ENCODE results near the gene HYLS1.
A peak's percentile ranks its signal among the peaks of the same experiment; 100 is the strongest.

DNA sequence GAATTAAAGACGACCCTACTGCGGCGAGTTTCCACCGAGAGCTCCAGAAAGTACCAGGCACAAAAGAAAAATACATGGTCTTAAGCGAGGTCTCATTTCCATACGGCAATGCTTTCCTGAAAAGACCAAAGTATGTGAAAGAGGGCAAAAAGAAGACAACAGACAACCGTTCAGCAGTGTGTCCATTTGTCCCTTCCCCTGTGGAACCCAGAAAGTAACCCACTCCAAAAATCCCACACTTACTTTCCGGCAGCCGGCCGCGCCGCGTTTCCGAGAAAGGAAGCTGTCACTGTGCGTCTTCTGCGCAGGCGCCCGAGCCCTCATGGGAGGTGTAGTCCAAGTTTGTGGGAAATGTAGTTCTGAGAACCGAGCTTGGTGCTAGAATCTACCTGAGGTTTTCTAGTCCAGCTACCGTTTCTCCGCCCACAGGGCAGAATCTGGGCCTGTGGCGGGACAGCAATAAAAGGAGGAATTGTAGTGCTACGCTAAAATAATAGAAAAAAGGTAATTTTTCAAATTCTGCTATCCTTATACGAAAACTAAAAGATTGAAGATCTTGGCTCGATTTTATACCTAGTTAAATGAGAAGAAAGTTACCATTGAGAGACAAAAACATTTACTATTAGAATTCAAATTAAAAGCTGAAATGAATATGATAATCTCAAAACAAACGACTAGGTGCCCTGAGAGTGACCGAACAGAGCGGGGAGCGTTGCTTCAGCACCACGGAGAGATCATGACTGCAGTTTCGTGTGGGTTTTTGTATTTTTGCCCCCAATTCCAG, 15.7 kb downstream of the HYLS1 start, which contains the start of gene PUS3:
- TF ChIP-seq POLR2A (IDR thresholded peaks at IDR 0.05): peak in 1 of 2 donors; percentile 30
- TF ChIP-seq, protein P1, sequence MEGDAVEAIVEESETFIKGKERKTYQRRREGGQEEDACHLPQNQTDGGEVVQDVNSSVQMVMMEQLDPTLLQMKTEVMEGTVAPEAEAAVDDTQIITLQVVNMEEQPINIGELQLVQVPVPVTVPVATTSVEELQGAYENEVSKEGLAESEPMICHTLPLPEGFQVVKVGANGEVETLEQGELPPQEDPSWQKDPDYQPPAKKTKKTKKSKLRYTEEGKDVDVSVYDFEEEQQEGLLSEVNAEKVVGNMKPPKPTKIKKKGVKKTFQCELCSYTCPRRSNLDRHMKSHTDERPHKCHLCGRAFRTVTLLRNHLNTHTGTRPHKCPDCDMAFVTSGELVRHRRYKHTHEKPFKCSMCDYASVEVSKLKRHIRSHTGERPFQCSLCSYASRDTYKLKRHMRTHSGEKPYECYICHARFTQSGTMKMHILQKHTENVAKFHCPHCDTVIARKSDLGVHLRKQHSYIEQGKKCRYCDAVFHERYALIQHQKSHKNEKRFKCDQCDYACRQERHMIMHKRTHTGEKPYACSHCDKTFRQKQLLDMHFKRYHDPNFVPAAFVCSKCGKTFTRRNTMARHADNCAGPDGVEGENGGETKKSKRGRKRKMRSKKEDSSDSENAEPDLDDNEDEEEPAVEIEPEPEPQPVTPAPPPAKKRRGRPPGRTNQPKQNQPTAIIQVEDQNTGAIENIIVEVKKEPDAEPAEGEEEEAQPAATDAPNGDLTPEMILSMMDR (IDR thresholded peaks at IDR 0.05): no peak

Measured in tibial nerve (tissue), 3 donors.